Osteocyte (in vitro differentiated cells): ENCODE results near the gene BANP. TPM values are rescaled to one million over a fixed set of nuclear protein-coding genes. Genes with fewer than 3 reads are reported as not detected.
"Not testable (repeated sequence)": the region's sequence is repeated elsewhere in the genome, so short reads cannot be mapped to it uniquely, and the experiment has no call there.

Experiments used
- DNase-seq: peaks from one replicate; pipeline ENCODE4 v3.0.0; 2021; ENCODE audit warnings: mixed read lengths; ENCODE audit not compliant: unreplicated experiment; ENCODE audit errors: extremely low spot score
- H3K27ac Mint-ChIP-seq: one replicate; pipeline ENCODE4 v1.8.0; 2021; ENCODE audit warnings: mild to moderate bottlenecking, mixed read lengths; ENCODE audit not compliant: unreplicated experiment
- H3K27me3 Mint-ChIP-seq: one replicate; pipeline ENCODE4 v1.8.0; 2021; ENCODE audit warnings: mixed read lengths; ENCODE audit not compliant: unreplicated experiment
- H3K36me3 Mint-ChIP-seq: one replicate; pipeline ENCODE4 v1.8.0; 2021; ENCODE audit warnings: mixed read lengths; ENCODE audit not compliant: unreplicated experiment
- H3K4me1 Mint-ChIP-seq: one replicate; pipeline ENCODE4 v1.8.0; 2021; ENCODE audit warnings: mixed read lengths; ENCODE audit not compliant: unreplicated experiment
- H3K4me3 Mint-ChIP-seq: one replicate; pipeline ENCODE4 v1.8.0; 2021; ENCODE audit warnings: mild to moderate bottlenecking, moderate library complexity, mixed read lengths; ENCODE audit not compliant: unreplicated experiment
- H3K9me3 Mint-ChIP-seq: one replicate; pipeline ENCODE4 v1.8.0; 2021; ENCODE audit warnings: mixed read lengths; ENCODE audit not compliant: unreplicated experiment
- CTCF ChIP-seq: fragments of 200-600 bp; sonication (generic); IDR thresholded peaks from 2 replicates; pipeline ENCODE4 v1.5.0; 2021; ENCODE audit warnings: antibody characterized with exemption, mild to moderate bottlenecking, moderate library complexity
- total RNA-seq: library from RNA; stranded (reverse); gene quantifications from 2 replicates; pipeline ENCODE4 v1.2.1, GENCODE V29; 2021

The BANP gene
- total RNA-seq, 1 donor from 2014 or later: 20.5 TPM

- H3K4me3 Mint-ChIP-seq, H3K36me3 Mint-ChIP-seq, H3K27me3 Mint-ChIP-seq, H3K9me3 Mint-ChIP-seq, H3K27ac Mint-ChIP-seq, DNase-seq: not testable (repeated sequence)
- H3K4me1 Mint-ChIP-seq: peaks cover 13% of the 10 kb centered on the region
These were observed 143.7 kb downstream of the BANP start for GRCh38 chr16:88094900-88095299.

- not testable (repeated sequence) for H3K9me3 Mint-ChIP-seq, H3K36me3 Mint-ChIP-seq, H3K27ac Mint-ChIP-seq, H3K27me3 Mint-ChIP-seq, H3K4me3 Mint-ChIP-seq, DNase-seq
- H3K4me1 Mint-ChIP-seq: peaks cover 24% of the 10 kb centered on the region
These were observed 145.4 kb downstream of the BANP start for GRCh38 chr16:88096659-88097058.

- not testable (repeated sequence) for H3K36me3 Mint-ChIP-seq, H3K4me3 Mint-ChIP-seq, DNase-seq, H3K9me3 Mint-ChIP-seq, H3K27ac Mint-ChIP-seq
- Mint-ChIP-seq H3K4me1 (peaks cover 13% of the 10 kb centered on the region), H3K27me3 (peaks cover 10% of the 10 kb centered on the region)
These were observed 147.7 kb downstream of the BANP start for GRCh38 chr16:88098731-88099562.

GRCh38 chr16:88099563-88099890, 148.3 kb downstream of the BANP start:
- H3K27ac Mint-ChIP-seq: no peak overlapping the region
- no peak for DNase-seq
- no peaks in the 10 kb centered on the region for H3K36me3 Mint-ChIP-seq
- no peak for TF ChIP-seq CTCF
- no peak overlapping the region for H3K4me3 Mint-ChIP-seq
- peaks cover 12% of the 10 kb centered on the region for H3K4me1 Mint-ChIP-seq
- no peaks in the 10 kb centered on the region for H3K9me3 Mint-ChIP-seq
- peaks cover 14% of the 10 kb centered on the region for H3K27me3 Mint-ChIP-seq

GRCh38 chr16:88099956-88100355, 148.7 kb downstream of the BANP start:
- peaks cover 14% of the 10 kb centered on the region for H3K27me3 Mint-ChIP-seq
- not testable (repeated sequence) for H3K9me3 Mint-ChIP-seq, H3K36me3 Mint-ChIP-seq, H3K4me3 Mint-ChIP-seq, H3K27ac Mint-ChIP-seq, DNase-seq
- H3K4me1 Mint-ChIP-seq: peaks cover 12% of the 10 kb centered on the region

- DNase-seq, H3K4me3 Mint-ChIP-seq, H3K9me3 Mint-ChIP-seq, H3K27ac Mint-ChIP-seq, H3K36me3 Mint-ChIP-seq: not testable (repeated sequence)
- Mint-ChIP-seq H3K4me1 (peaks cover 12% of the 10 kb centered on the region), H3K27me3 (peaks cover 14% of the 10 kb centered on the region)
These were observed 149.8 kb downstream of the BANP start for GRCh38 chr16:88100801-88101622.

- not testable (repeated sequence) for H3K9me3 Mint-ChIP-seq, H3K27ac Mint-ChIP-seq, H3K36me3 Mint-ChIP-seq, DNase-seq, H3K4me3 Mint-ChIP-seq
- peaks cover 14% of the 10 kb centered on the region for H3K27me3 Mint-ChIP-seq
- peaks cover 12% of the 10 kb centered on the region for H3K4me1 Mint-ChIP-seq
These were observed 150.4 kb downstream of the BANP start for GRCh38 chr16:88101623-88102105.

- Mint-ChIP-seq H3K27ac (no peak overlapping the region), H3K4me3 (no peak overlapping the region), H3K4me1 (peaks cover 12% of the 10 kb centered on the region), H3K27me3 (peaks cover 14% of the 10 kb centered on the region), H3K36me3 (no peaks in the 10 kb centered on the region), H3K9me3 (no peaks in the 10 kb centered on the region)
- no peak for TF ChIP-seq CTCF
- DNase-seq: no peak
These were observed 151.4 kb downstream of the BANP start for GRCh38 chr16:88102597-88102996.
